ENCODE results near the gene LMOD1.

DNA sequence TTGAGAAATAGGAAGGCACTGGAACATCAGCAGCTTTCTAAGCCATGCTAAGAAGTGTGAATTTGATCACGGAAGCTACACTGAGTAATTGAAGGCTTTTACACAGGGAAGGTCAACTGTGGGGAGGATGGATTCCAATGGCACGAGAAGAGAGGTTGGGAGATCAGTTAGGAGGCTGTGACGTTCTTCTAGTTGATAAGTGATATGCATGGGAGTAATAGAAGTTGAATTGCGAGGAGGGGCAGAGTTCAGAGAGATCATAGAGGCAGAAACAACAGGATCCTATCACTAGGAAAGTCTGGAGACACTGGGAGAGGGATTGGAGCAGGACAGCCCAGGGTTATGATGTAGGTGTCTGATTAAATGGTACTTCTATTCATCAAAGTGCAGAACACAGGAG is 16.2 kb downstream of the LMOD1 start:
- TF ChIP-seq POLR2A (IDR thresholded peaks at IDR 0.05) (no peak), CTCF (IDR thresholded peaks at IDR 0.05) (no peak)
